COLO829 (cell line): ENCODE measurements around the gene PPFIA1.
A peak's percentile ranks its signal among the peaks of the same experiment; 100 is the strongest.
"Not testable (repeated sequence)": the region's sequence is repeated elsewhere in the genome, so short reads cannot be mapped to it uniquely, and the experiment has no call there.

ENCODE experiments used
- DNase-seq: peaks from one replicate; pipeline ENCODE4 v3.0.0; 2012; ENCODE audit warnings: low spot score

The PPFIA1 gene

GRCh38 chr11:70394211-70394950 is 123.9 kb downstream of the PPFIA1 start:
- DNase-seq = no peak

- no peak for DNase-seq
These were observed 127.0 kb downstream of the PPFIA1 start for GRCh38 chr11:70397336-70397982.

GRCh38 chr11:70397983-70398833 is 127.7 kb downstream of the PPFIA1 start, which contains the start of gene CTTN:
CTTN (plus strand) TSS chr11:70398529; CDS start chr11:70407298, 8,769 bp downstream.
- DNase-seq = peak; percentile 85

GRCh38 chr11:70398834-70399680 is 128.6 kb downstream of the PPFIA1 start:
- DNase-seq = no peak

GRCh38 chr11:70399681-70400112 is 129.2 kb downstream of the PPFIA1 start:
- DNase-seq = peak; percentile 94

- no peak for DNase-seq
These were observed 130.2 kb downstream of the PPFIA1 start for GRCh38 chr11:70400643-70401042.

GRCh38 chr11:70402016-70402415 is 131.5 kb downstream of the PPFIA1 start:
- DNase-seq = no peak

GRCh38 chr11:70402685-70403084 is 132.2 kb downstream of the PPFIA1 start:
- DNase-seq = no peak

GRCh38 chr11:70404244-70404643 is 133.8 kb downstream of the PPFIA1 start:
- DNase-seq = no peak

GRCh38 chr11:70405679-70406395 is 135.3 kb downstream of the PPFIA1 start:
- no peak for DNase-seq

- no peak for DNase-seq
These were observed 136.6 kb downstream of the PPFIA1 start for GRCh38 chr11:70407121-70407520.

GRCh38 chr11:70407814-70408213 is 137.3 kb downstream of the PPFIA1 start:
- DNase-seq = no peak

GRCh38 chr11:70408326-70408725 is 137.8 kb downstream of the PPFIA1 start:
- DNase-seq = not testable (repeated sequence)

GRCh38 chr11:70409437-70409836 is 138.9 kb downstream of the PPFIA1 start:
- DNase-seq = no peak

- DNase-seq = no peak
These were observed 139.4 kb downstream of the PPFIA1 start for GRCh38 chr11:70409871-70410270.

- DNase-seq = no peak
These were observed 140.1 kb downstream of the PPFIA1 start for GRCh38 chr11:70410276-70411205.

- no peak for DNase-seq
These were observed 141.4 kb downstream of the PPFIA1 start for GRCh38 chr11:70411713-70412452.

GRCh38 chr11:70413151-70413550 is 142.7 kb downstream of the PPFIA1 start:
- no peak for DNase-seq
